Ureter (tissue), 1 donor: ENCODE data around the gene LTBP1. TPM values are rescaled to one million over a fixed set of nuclear protein-coding genes. Genes with fewer than 3 reads are reported as not detected.
"Not testable (repeated sequence)": the region's sequence is repeated elsewhere in the genome, so short reads cannot be mapped to it uniquely, and the experiment has no call there.

Source experiments
- DNase-seq: peaks from one replicate; pipeline ENCODE4 v3.0.0-alpha.2; 2020; ENCODE audit warnings: low spot score
- total RNA-seq: library from RNA; stranded (reverse); gene quantifications from one replicate; pipeline ENCODE4 v1.2.4, GENCODE V29; 2023
- donor health status: DM: yes; HTN: yes; CAD: no.

Gene LTBP1
- total RNA-seq, 1 donor from 2014 or later = 80.1 TPM

- no peak for DNase-seq
Observed at GRCh38 chr2:33038230-33038629, 91.5 kb downstream of the LTBP1 start.

- DNase-seq = no peak
Observed at GRCh38 chr2:33038799-33039198, 92.0 kb downstream of the LTBP1 start.

- DNase-seq = no peak
Observed at GRCh38 chr2:33040541-33040940, 93.8 kb downstream of the LTBP1 start.

- no peak for DNase-seq
Observed at GRCh38 chr2:33042265-33042664, 95.5 kb downstream of the LTBP1 start.

- DNase-seq = no peak
Observed at GRCh38 chr2:33042819-33043218, 96.1 kb downstream of the LTBP1 start.

GRCh38 chr2:33047939-33048338, 101.2 kb downstream of the LTBP1 start:
- no peak for DNase-seq

- no peak for DNase-seq
Observed at GRCh38 chr2:33051586-33052360, 105.0 kb downstream of the LTBP1 start.

GRCh38 chr2:33052361-33052735, 105.6 kb downstream of the LTBP1 start:
- no peak for DNase-seq

- DNase-seq = not testable (repeated sequence)
Observed at GRCh38 chr2:33052795-33053194, 106.0 kb downstream of the LTBP1 start.

- no peak for DNase-seq
Observed at GRCh38 chr2:33056170-33056569, 109.4 kb downstream of the LTBP1 start.

GRCh38 chr2:33057307-33058028, 110.7 kb downstream of the LTBP1 start:
- not testable (repeated sequence) for DNase-seq

- no peak for DNase-seq
Observed at GRCh38 chr2:33058716-33059470, 112.1 kb downstream of the LTBP1 start.

- no peak for DNase-seq
Observed at GRCh38 chr2:33059471-33060156, 112.9 kb downstream of the LTBP1 start.

GRCh38 chr2:33060405-33060804, 113.7 kb downstream of the LTBP1 start:
- DNase-seq = no peak

- no peak for DNase-seq
Observed at GRCh38 chr2:33062665-33063250, 116.0 kb downstream of the LTBP1 start.

- DNase-seq = no peak
Observed at GRCh38 chr2:33064349-33064801, 117.6 kb downstream of the LTBP1 start.

- DNase-seq = no peak
Observed at GRCh38 chr2:33067598-33067997, 120.8 kb downstream of the LTBP1 start.

- no peak for DNase-seq
Observed at GRCh38 chr2:33068261-33068660, 121.5 kb downstream of the LTBP1 start.

- DNase-seq = peak; percentile 75
Observed at GRCh38 chr2:33069894-33070651, 123.3 kb downstream of the LTBP1 start.

GRCh38 chr2:33071591-33071990, 124.8 kb downstream of the LTBP1 start:
- no peak for DNase-seq

- no peak for DNase-seq
Observed at GRCh38 chr2:33072614-33073013, 125.9 kb downstream of the LTBP1 start.
